HepG2 (cell line): ENCODE data around the gene ALDH4A1. TPM values are rescaled to one million over a fixed set of nuclear protein-coding genes. Genes with fewer than 3 reads are reported as not detected.

Experiments
- CHD2 ChIP-seq: IDR thresholded peaks from 2 replicates; pipeline ENCODE4 v1.6.1; 2011; ENCODE audit warnings: low read depth, low read length, improper control_type of control experiment
- ELF4 ChIP-seq: sonication (generic); formaldehyde crosslinking; IDR thresholded peaks from 2 replicates; pipeline ENCODE4 v1.5.0; 2020; ENCODE audit warnings: missing genetic modification reagents, mild to moderate bottlenecking, moderate library complexity, borderline replicate concordance
- MAFK ChIP-seq, 2 experiments: IDR thresholded peaks in 1 of 2; conservative IDR thresholded peaks in 1 of 2; 2 replicates each; pipeline ENCODE4 v1.6.1; 2011; ENCODE audit warnings: improper control_type of control experiment in 2 of 2, low read length in 2 of 2
- PCBP1 ChIP-seq: fragments of 200-400 bp; formaldehyde crosslinking; IDR thresholded peaks from 2 replicates; pipeline ENCODE4 v1.6.1; 2017; ENCODE audit warnings: mild to moderate bottlenecking, low read depth, low read length, borderline replicate concordance
- YEATS2 ChIP-seq: sonication (generic); formaldehyde crosslinking; IDR thresholded peaks from 2 replicates; pipeline ENCODE4 v1.4.0; 2020; ENCODE audit warnings: missing genetic modification reagents, borderline replicate concordance
- ZBTB8A ChIP-seq: sonication (generic); formaldehyde crosslinking; IDR thresholded peaks from 2 replicates; pipeline ENCODE4 v1.4.0; 2020; ENCODE audit warnings: mild to moderate bottlenecking, low read depth, missing genetic modification reagents, borderline replicate concordance
- ZNF224 ChIP-seq: sonication (generic); formaldehyde crosslinking; IDR thresholded peaks from 2 replicates; pipeline ENCODE4 v1.5.0; 2020; ENCODE audit warnings: mild to moderate bottlenecking, missing genetic modification reagents
- ZNF468 ChIP-seq: sonication (generic); formaldehyde crosslinking; IDR thresholded peaks from 2 replicates; pipeline ENCODE4 v1.8.0; 2022; ENCODE audit warnings: mild to moderate bottlenecking, moderate library complexity, missing genetic modification reagents
- ZNF567 ChIP-seq: sonication (generic); formaldehyde crosslinking; IDR thresholded peaks from 2 replicates; pipeline ENCODE4 v1.8.1; 2023; ENCODE audit warnings: mild to moderate bottlenecking, missing genetic modification reagents, borderline replicate concordance
- ZNF607 ChIP-seq: sonication (generic); formaldehyde crosslinking; IDR thresholded peaks from 2 replicates; pipeline ENCODE4 v1.5.1; 2020; ENCODE audit warnings: missing genetic modification reagents, mild to moderate bottlenecking, borderline replicate concordance
- ZNF652 ChIP-seq: IDR thresholded peaks from 2 replicates; pipeline ENCODE4 v1.6.1; 2016; ENCODE audit warnings: low read depth, borderline replicate concordance
- polyA plus RNA-seq, 8 experiments: library from polyadenylated mRNA; depleted of rRNA in 3 of 8; stranded (reverse) in 7 of 8; unstranded in 1 of 8; fragments of >200 nt; fragmentation: Illumina TruSeq in 4 of 8; extraction: Trizol in 4 of 8; gene quantifications; 2 replicates each; pipeline versions ENCODE4 v1.2.1 to v1.2.3, GENCODE V29; 2011 to 2016; ENCODE audit warnings: low read depth in 4 of 8, missing spikeins in 1 of 8, mixed read lengths in 1 of 8; ENCODE audit not compliant: insufficient read depth in 1 of 8
- total RNA-seq, 5 experiments: library from RNA; depleted of rRNA; stranded (reverse); fragments of >200 nt; fragmentation: Illumina TruSeq; extraction: Trizol; gene quantifications; 2 replicates each; pipeline ENCODE4 v1.2.3, GENCODE V29; 2016; ENCODE audit warnings: low read depth in 1 of 5
- TF ChIP-seq, protein P1 (sequence below): sonication (generic); formaldehyde crosslinking; IDR thresholded peaks from 2 replicates; pipeline ENCODE4 v1.4.0; 2020; ENCODE audit warnings: missing genetic modification reagents, borderline replicate concordance
- TF ChIP-seq, protein P2 (sequence below): sonication (generic); formaldehyde crosslinking; conservative IDR thresholded peaks from 2 replicates; pipeline ENCODE4 v1.4.0; 2020; ENCODE audit warnings: missing genetic modification reagents
- TF ChIP-seq, protein P3 (sequence below): sonication (generic); formaldehyde crosslinking; IDR thresholded peaks from 2 replicates; pipeline ENCODE4 v1.8.1; 2023; ENCODE audit warnings: mild to moderate bottlenecking, missing genetic modification reagents, borderline replicate concordance
- TF ChIP-seq, protein P4 (sequence below): sonication (generic); formaldehyde crosslinking; IDR thresholded peaks from 2 replicates; pipeline ENCODE4 v1.5.0; 2020; ENCODE audit warnings: mild to moderate bottlenecking, missing genetic modification reagents, moderate library complexity
- TF ChIP-seq, protein P5 (sequence below): sonication (generic); formaldehyde crosslinking; IDR thresholded peaks from 2 replicates; pipeline ENCODE4 v1.9.0; 2021; ENCODE audit warnings: missing genetic modification reagents, borderline replicate concordance
- TF ChIP-seq, protein P6 (sequence below): IDR thresholded peaks from 2 replicates; pipeline ENCODE4 v1.6.1; 2016; ENCODE audit warnings: missing compliant biosample characterization, missing genetic modification reagents, borderline replicate concordance
- TF ChIP-seq, protein P7 (sequence below): IDR thresholded peaks from 2 replicates; pipeline ENCODE4 v1.6.1; 2016; ENCODE audit warnings: control low read depth

ALDH4A1 gene
- total and polyA plus RNA-seq, 2 of the 13 experiments (the other 11 are each of a cell fraction or from before 2014, with no cell fraction given) = 76.4 to 240 TPM

DNA sequence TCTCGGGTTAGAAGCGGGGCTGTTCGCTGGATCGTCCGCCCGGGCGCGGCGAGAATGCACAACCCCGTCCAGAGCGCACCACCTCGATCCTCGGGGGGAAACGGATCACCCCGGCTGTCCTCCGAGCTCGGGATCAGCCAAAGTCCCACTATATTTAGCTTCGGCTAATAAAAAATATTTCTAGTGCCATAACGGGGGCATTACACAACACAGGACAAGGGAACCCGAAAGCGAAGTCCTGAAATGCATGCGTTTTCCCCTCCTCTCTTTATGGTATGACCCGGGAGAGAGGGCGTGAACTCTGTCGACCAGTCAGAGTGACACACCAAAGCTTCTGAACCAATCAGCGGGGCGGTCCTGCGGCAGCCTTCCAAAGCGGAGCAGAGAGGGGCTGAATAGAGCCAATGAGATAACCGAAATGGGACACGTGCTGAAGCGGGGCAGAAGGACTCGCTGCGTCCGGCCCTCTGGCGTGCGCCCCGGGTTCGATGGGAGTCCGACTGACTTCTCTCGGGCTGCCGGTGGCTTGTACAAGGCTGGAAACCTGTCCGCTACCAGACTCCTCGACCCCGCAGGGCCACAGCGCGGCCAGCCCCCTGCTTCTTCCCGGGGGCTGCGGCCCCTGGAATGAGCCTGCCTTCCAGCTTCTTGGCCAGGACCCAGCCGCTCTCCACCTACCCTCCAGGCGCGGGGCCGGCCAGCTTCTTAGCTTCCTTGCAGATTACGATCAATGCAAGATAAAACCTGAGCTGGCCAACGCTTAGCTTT lies at the start of gene ALDH4A1 (continued):
- no peak for TF ChIP-seq ZNF224 (CRISPR knock-in tag)
- TF ChIP-seq ZNF652 (CRISPR knock-in tag) = no peak
- TF ChIP-seq PCBP1 = no peak
- no peak for TF ChIP-seq ZBTB8A (CRISPR knock-in tag)
- TF ChIP-seq, protein P1, sequence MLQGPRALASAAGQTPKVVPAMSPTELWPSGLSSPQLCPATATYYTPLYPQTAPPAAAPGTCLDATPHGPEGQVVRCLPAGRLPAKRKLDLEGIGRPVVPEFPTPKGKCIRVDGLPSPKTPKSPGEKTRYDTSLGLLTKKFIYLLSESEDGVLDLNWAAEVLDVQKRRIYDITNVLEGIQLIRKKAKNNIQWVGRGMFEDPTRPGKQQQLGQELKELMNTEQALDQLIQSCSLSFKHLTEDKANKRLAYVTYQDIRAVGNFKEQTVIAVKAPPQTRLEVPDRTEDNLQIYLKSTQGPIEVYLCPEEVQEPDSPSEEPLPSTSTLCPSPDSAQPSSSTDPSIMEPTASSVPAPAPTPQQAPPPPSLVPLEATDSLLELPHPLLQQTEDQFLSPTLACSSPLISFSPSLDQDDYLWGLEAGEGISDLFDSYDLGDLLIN = no peak
- TF ChIP-seq, protein P2, sequence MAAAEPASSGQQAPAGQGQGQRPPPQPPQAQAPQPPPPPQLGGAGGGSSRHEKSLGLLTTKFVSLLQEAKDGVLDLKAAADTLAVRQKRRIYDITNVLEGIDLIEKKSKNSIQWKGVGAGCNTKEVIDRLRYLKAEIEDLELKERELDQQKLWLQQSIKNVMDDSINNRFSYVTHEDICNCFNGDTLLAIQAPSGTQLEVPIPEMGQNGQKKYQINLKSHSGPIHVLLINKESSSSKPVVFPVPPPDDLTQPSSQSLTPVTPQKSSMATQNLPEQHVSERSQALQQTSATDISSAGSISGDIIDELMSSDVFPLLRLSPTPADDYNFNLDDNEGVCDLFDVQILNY (CRISPR knock-in tag) = peak; percentile 25; the same call in 1 of the 2 replicates
- TF ChIP-seq ZNF468 = no peak
- TF ChIP-seq, protein P3, sequence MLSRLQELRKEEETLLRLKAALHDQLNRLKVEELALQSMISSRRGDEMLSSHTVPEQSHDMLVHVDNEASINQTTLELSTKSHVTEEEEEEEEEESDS (CRISPR knock-in tag) = no peak
- no peak for TF ChIP-seq MAFK (conservative IDR thresholded peaks at IDR 0.05 in 1 of 2, IDR thresholded peaks at IDR 0.05 in 1 of 2; ENCODE audit: low read length in 2 of 2)
- peak; percentile 35; the same call in 1 of the 2 replicates for TF ChIP-seq YEATS2 (CRISPR knock-in tag)
- TF ChIP-seq, protein P4, sequence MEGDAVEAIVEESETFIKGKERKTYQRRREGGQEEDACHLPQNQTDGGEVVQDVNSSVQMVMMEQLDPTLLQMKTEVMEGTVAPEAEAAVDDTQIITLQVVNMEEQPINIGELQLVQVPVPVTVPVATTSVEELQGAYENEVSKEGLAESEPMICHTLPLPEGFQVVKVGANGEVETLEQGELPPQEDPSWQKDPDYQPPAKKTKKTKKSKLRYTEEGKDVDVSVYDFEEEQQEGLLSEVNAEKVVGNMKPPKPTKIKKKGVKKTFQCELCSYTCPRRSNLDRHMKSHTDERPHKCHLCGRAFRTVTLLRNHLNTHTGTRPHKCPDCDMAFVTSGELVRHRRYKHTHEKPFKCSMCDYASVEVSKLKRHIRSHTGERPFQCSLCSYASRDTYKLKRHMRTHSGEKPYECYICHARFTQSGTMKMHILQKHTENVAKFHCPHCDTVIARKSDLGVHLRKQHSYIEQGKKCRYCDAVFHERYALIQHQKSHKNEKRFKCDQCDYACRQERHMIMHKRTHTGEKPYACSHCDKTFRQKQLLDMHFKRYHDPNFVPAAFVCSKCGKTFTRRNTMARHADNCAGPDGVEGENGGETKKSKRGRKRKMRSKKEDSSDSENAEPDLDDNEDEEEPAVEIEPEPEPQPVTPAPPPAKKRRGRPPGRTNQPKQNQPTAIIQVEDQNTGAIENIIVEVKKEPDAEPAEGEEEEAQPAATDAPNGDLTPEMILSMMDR = peak; percentile 47
- no peak for TF ChIP-seq CHD2
- TF ChIP-seq ZNF567 (CRISPR knock-in tag) = no peak
- TF ChIP-seq, protein P5, sequence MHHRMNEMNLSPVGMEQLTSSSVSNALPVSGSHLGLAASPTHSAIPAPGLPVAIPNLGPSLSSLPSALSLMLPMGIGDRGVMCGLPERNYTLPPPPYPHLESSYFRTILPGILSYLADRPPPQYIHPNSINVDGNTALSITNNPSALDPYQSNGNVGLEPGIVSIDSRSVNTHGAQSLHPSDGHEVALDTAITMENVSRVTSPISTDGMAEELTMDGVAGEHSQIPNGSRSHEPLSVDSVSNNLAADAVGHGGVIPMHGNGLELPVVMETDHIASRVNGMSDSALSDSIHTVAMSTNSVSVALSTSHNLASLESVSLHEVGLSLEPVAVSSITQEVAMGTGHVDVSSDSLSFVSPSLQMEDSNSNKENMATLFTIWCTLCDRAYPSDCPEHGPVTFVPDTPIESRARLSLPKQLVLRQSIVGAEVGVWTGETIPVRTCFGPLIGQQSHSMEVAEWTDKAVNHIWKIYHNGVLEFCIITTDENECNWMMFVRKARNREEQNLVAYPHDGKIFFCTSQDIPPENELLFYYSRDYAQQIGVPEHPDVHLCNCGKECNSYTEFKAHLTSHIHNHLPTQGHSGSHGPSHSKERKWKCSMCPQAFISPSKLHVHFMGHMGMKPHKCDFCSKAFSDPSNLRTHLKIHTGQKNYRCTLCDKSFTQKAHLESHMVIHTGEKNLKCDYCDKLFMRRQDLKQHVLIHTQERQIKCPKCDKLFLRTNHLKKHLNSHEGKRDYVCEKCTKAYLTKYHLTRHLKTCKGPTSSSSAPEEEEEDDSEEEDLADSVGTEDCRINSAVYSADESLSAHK (CRISPR knock-in tag) = no peak
- TF ChIP-seq ELF4 (CRISPR knock-in tag) = no peak
- TF ChIP-seq, protein P6, sequence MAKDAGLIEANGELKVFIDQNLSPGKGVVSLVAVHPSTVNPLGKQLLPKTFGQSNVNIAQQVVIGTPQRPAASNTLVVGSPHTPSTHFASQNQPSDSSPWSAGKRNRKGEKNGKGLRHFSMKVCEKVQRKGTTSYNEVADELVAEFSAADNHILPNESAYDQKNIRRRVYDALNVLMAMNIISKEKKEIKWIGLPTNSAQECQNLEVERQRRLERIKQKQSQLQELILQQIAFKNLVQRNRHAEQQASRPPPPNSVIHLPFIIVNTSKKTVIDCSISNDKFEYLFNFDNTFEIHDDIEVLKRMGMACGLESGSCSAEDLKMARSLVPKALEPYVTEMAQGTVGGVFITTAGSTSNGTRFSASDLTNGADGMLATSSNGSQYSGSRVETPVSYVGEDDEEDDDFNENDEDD = peak; percentile 58; the same call in 1 of the 2 replicates
- TF ChIP-seq ZNF607 = peak; percentile 21; the same call in 1 of the 2 replicates
- TF ChIP-seq, protein P7, sequence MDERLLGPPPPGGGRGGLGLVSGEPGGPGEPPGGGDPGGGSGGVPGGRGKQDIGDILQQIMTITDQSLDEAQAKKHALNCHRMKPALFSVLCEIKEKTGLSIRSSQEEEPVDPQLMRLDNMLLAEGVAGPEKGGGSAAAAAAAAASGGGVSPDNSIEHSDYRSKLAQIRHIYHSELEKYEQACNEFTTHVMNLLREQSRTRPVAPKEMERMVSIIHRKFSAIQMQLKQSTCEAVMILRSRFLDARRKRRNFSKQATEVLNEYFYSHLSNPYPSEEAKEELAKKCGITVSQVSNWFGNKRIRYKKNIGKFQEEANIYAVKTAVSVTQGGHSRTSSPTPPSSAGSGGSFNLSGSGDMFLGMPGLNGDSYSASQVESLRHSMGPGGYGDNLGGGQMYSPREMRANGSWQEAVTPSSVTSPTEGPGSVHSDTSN = no peak
